HEK293T (cell line): ENCODE results near the gene PELI2.

Experiments
- BHLHE40 ChIP-seq: fragments of 450-650 bp; IDR thresholded peaks from 2 replicates; pipeline ENCODE4 v1.6.1; 2016; ENCODE audit warnings: mild to moderate bottlenecking, moderate library complexity, borderline replicate concordance
- PKNOX1 ChIP-seq: fragments of 450-650 bp; IDR thresholded peaks from 2 replicates; pipeline ENCODE4 v1.6.1; 2016

GRCh38 chr14:56121816-56122215 lies 3.6 kb downstream of the PELI2 start:
- TF ChIP-seq PKNOX1 (no peak), BHLHE40 (no peak)
